Tongue (tissue), 2 donors: Measurements from ENCODE around the gene CRTC1. TPM values are rescaled to one million over a fixed set of nuclear protein-coding genes. Genes with fewer than 3 reads are reported as not detected.

Source experiments
- DNase-seq: peaks from one replicate; pipeline ENCODE4 v3.0.0-alpha.2; 2015
- total RNA-seq: library from RNA; depleted of rRNA; stranded (reverse); fragments of >200 nt; gene quantifications from one replicate; pipeline ENCODE4 v1.2.3, GENCODE V29; 2014

The CRTC1 gene
- 5.4 TPM for total RNA-seq

- DNase-seq, result peak; percentile 97
Observed at GRCh38 chr19:18683109-18683957, at the start of gene CRTC1. TSS of gene CRTC1 (plus strand) at chr19:18683680. CDS start at chr19:18683703, 23 bp downstream.

- DNase-seq, result peak; percentile 57
Observed at GRCh38 chr19:18634612-18635297, 48.7 kb upstream of the CRTC1 start.

- no peak for DNase-seq
Observed at GRCh38 chr19:18635831-18636182, 47.7 kb upstream of the CRTC1 start.

- DNase-seq, result peak; percentile 97
Observed at GRCh38 chr19:18636183-18636968, 47.1 kb upstream of the CRTC1 start.

- no peak for DNase-seq
Observed at GRCh38 chr19:18636969-18637629, 46.4 kb upstream of the CRTC1 start, which contains the start of gene KLHL26. TSS of gene KLHL26 (plus strand) at chr19:18637028. CDS start at chr19:18637055, 27 bp downstream.

- DNase-seq, result no peak
Observed at GRCh38 chr19:18637673-18638630, 45.5 kb upstream of the CRTC1 start.

- DNase-seq, result peak; percentile 51
Observed at GRCh38 chr19:18639706-18640243, 43.7 kb upstream of the CRTC1 start.

GRCh38 chr19:18644196-18645034, 39.1 kb upstream of the CRTC1 start:
- DNase-seq, result no peak

GRCh38 chr19:18645035-18645511, 38.4 kb upstream of the CRTC1 start:
- DNase-seq, result no peak

- DNase-seq, result no peak
Observed at GRCh38 chr19:18646535-18647370, 36.7 kb upstream of the CRTC1 start.

- DNase-seq, result no peak
Observed at GRCh38 chr19:18647371-18647767, 36.1 kb upstream of the CRTC1 start.

- no peak for DNase-seq
Observed at GRCh38 chr19:18647807-18648206, 35.7 kb upstream of the CRTC1 start.

GRCh38 chr19:18648973-18649315, 34.5 kb upstream of the CRTC1 start:
- peak; percentile 63 for DNase-seq

- peak; percentile 94 for DNase-seq
Observed at GRCh38 chr19:18649371-18650020, 34.0 kb upstream of the CRTC1 start.

GRCh38 chr19:18650021-18650390, 33.5 kb upstream of the CRTC1 start:
- no peak for DNase-seq

GRCh38 chr19:18650468-18651041, 32.9 kb upstream of the CRTC1 start:
- peak; percentile 59 for DNase-seq

GRCh38 chr19:18651300-18651699, 32.2 kb upstream of the CRTC1 start:
- DNase-seq, result no peak

- DNase-seq, result peak; percentile 55
Observed at GRCh38 chr19:18651733-18652132, 31.7 kb upstream of the CRTC1 start.
